EL (cell line): ENCODE results near the gene PRKN.

Experiments used
- DNase-seq: peaks from one replicate; pipeline ENCODE4 v3.0.0-alpha.2; 2016

PRKN gene

GRCh38 chr6:162526960-162527359 is 200.6 kb downstream of the PRKN start:
- no peak for DNase-seq

- no peak for DNase-seq
Observed at GRCh38 chr6:162525181-162525580, 202.4 kb downstream of the PRKN start.

- DNase-seq, result no peak
Observed at GRCh38 chr6:162512744-162513143, 214.8 kb downstream of the PRKN start.

- no peak for DNase-seq
Observed at GRCh38 chr6:162497389-162497788, 230.2 kb downstream of the PRKN start.

- DNase-seq, result no peak
Observed at GRCh38 chr6:162493917-162494316, 233.6 kb downstream of the PRKN start.

GRCh38 chr6:162491637-162492036 is 235.9 kb downstream of the PRKN start:
- no peak for DNase-seq

GRCh38 chr6:162489101-162489976 is 238.2 kb downstream of the PRKN start:
- DNase-seq, result no peak

GRCh38 chr6:162488444-162488843 is 239.1 kb downstream of the PRKN start:
- no peak for DNase-seq

- no peak for DNase-seq
Observed at GRCh38 chr6:162485464-162485863, 242.1 kb downstream of the PRKN start.

- DNase-seq, result no peak
Observed at GRCh38 chr6:162481938-162482337, 245.6 kb downstream of the PRKN start.

GRCh38 chr6:162481320-162481719 is 246.2 kb downstream of the PRKN start:
- no peak for DNase-seq

- DNase-seq, result no peak
Observed at GRCh38 chr6:162478192-162478671, 249.3 kb downstream of the PRKN start.

GRCh38 chr6:162474722-162475121 is 252.8 kb downstream of the PRKN start:
- no peak for DNase-seq

- DNase-seq, result no peak
Observed at GRCh38 chr6:162471842-162472241, 255.7 kb downstream of the PRKN start.

GRCh38 chr6:162468326-162468725 is 259.2 kb downstream of the PRKN start:
- no peak for DNase-seq

GRCh38 chr6:162467679-162468078 is 259.9 kb downstream of the PRKN start:
- DNase-seq, result no peak

- no peak for DNase-seq
Observed at GRCh38 chr6:162463576-162463975, 264.0 kb downstream of the PRKN start.

- DNase-seq, result no peak
Observed at GRCh38 chr6:162459985-162460384, 267.6 kb downstream of the PRKN start.

GRCh38 chr6:162450358-162450757 is 277.2 kb downstream of the PRKN start:
- DNase-seq, result no peak

GRCh38 chr6:162448294-162448693 is 279.3 kb downstream of the PRKN start:
- DNase-seq, result no peak

- no peak for DNase-seq
Observed at GRCh38 chr6:162443101-162443500, 284.5 kb downstream of the PRKN start.

- no peak for DNase-seq
Observed at GRCh38 chr6:162442687-162443086, 284.9 kb downstream of the PRKN start.

- DNase-seq, result no peak
Observed at GRCh38 chr6:162441991-162442390, 285.6 kb downstream of the PRKN start.

- no peak for DNase-seq
Observed at GRCh38 chr6:162438980-162439379, 288.6 kb downstream of the PRKN start.

GRCh38 chr6:162435071-162435470 is 292.5 kb downstream of the PRKN start:
- DNase-seq, result no peak
